ENCODE measurements around the gene LINGO3.
A peak's percentile ranks its signal among the peaks of the same experiment; 100 is the strongest.

DNA sequence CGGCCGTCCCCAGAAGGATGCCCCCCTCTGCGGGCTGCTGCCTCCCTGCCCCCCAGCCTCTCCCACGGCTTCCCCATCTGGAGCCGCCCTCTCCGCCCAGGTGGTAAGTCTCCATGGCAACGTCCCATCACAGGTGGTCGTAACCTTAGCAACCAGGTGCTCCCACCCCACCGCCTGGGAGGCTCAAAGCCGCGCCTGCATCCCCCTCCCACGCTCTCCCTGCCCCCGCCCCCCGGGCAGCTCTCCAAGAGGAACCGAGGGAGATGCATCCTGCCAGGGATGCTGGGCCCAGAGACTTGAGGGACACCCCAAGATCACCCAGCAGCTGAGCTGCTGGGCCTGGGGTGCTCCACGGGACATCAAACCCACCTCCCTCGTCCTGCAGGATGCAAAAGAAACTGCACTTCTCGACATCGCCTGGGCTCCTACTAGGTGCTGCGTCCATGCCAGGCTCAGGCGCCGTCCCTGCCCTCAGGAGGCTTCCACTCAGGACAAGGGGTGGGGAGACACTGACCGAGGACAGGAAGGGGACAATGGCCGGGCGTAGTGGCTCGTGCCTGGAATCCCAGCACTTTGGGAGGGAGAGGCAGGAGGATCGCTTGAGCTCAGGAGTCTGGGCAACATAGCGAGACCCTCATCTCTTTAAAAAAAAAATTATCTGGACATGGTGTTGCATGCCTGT, 5.0 kb upstream of the LINGO3 start:
- TF ChIP-seq, protein P1, sequence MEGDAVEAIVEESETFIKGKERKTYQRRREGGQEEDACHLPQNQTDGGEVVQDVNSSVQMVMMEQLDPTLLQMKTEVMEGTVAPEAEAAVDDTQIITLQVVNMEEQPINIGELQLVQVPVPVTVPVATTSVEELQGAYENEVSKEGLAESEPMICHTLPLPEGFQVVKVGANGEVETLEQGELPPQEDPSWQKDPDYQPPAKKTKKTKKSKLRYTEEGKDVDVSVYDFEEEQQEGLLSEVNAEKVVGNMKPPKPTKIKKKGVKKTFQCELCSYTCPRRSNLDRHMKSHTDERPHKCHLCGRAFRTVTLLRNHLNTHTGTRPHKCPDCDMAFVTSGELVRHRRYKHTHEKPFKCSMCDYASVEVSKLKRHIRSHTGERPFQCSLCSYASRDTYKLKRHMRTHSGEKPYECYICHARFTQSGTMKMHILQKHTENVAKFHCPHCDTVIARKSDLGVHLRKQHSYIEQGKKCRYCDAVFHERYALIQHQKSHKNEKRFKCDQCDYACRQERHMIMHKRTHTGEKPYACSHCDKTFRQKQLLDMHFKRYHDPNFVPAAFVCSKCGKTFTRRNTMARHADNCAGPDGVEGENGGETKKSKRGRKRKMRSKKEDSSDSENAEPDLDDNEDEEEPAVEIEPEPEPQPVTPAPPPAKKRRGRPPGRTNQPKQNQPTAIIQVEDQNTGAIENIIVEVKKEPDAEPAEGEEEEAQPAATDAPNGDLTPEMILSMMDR (tag by site-specific recombination; IDR thresholded peaks at IDR 0.05), result no peak
- TF ChIP-seq ZFP37 (tag by site-specific recombination; IDR thresholded peaks at IDR 0.05), result no peak
- TF ChIP-seq ZNF202 (tag by site-specific recombination; IDR thresholded peaks at IDR 0.05; ENCODE audit: borderline replicate concordance), result no peak
- no peak for TF ChIP-seq ZNF140 (tag by site-specific recombination; IDR thresholded peaks at IDR 0.05)
- 0 out of 2 replicates have a peak, but pooled peaks have one; percentile 43 for TF ChIP-seq EGR2 (tag by site-specific recombination; IDR thresholded peaks at IDR 0.05; ENCODE audit: low read depth)
